HepG2 (cell line): ENCODE data around the gene FGF4. TPM values are rescaled to one million over a fixed set of nuclear protein-coding genes. Genes with fewer than 3 reads are reported as not detected.

Experiments used
- ATAC-seq: fragments of 200-7000 bp; cut with Tn5 transposase; 3 replicates; pipeline ENCODE4 v1.9.1; 2020; ENCODE audit warnings: mild to moderate bottlenecking, moderate library complexity
- BruUV-seq: library from RNA; stranded (reverse); fragments of 400-500 nt; replicated peaks from 2 replicates; lab custom pipeline; 2021; lab: Mats Ljungman, UMichigan
- CTCF ChIA-PET: fragments of 300-600 bp; formaldehyde crosslinking; extraction: SDS; loops from one replicate; lab custom pipeline; 2021; ENCODE audit warnings: low total read pairs, inconsistent platforms, low intra/inter-chr PET ratio; lab: Yijun Ruan, JAX
- POLR2A ChIA-PET: fragments of 350-600 bp; sonication (Branson Sonifier 250); formaldehyde crosslinking; loops from one replicate; lab custom pipeline; 2020; ENCODE audit warnings: antibody characterized with exemption, inconsistent platforms; lab: Yijun Ruan, JAX
- DNase-seq: peaks from one replicate; pipeline ENCODE4 v3.0.0-alpha.2; 2015; ENCODE audit warnings: low spot score
- FAIRE-seq: peaks from 3 replicates; lab custom pipeline; 2011; peaks lifted over from hg19 to GRCh38; lab: Jason Lieb, UNC
- H2AFZ ChIP-seq: one replicate; pipeline ENCODE4 v1.6.1; 2011; ENCODE audit warnings: low read length, inconsistent platforms
- H3K27ac ChIP-seq: fragments of 300-600 bp; 3 replicates; pipeline ENCODE4 v1.8.0; 2011; ENCODE audit warnings: mixed run types, mild to moderate bottlenecking, mixed read lengths, low read length, inconsistent platforms; ENCODE audit not compliant: insufficient read depth; ENCODE audit errors: extremely low read length
- H3K27me3 ChIP-seq, 2 experiments: fragments of 200-600 bp in 1 of 2; 2 replicates in 1 of 2; 3 replicates in 1 of 2; pipeline versions ENCODE4 v1.6.0 to v1.8.0; 2011; ENCODE audit warnings: low read length in 2 of 2, mild to moderate bottlenecking in 2 of 2, moderate library complexity in 2 of 2, inconsistent platforms in 1 of 2; ENCODE audit not compliant: insufficient read depth in 2 of 2, control insufficient read depth in 1 of 2
- H3K36me3 ChIP-seq, 2 experiments: fragments of 200-600 bp in 1 of 2; replicated peaks in 1 of 2; 2 replicates in 1 of 2; 3 replicates in 1 of 2; pipeline versions ENCODE4 v1.5.1 to v1.8.0; 2011; ENCODE audit warnings: low read length in 2 of 2, inconsistent platforms in 1 of 2; ENCODE audit not compliant: insufficient read depth in 2 of 2, control insufficient read depth in 1 of 2
- H3K4me1 ChIP-seq: 2 replicates; pipeline ENCODE4 v1.5.1; 2012; ENCODE audit warnings: low read length, inconsistent platforms; ENCODE audit not compliant: insufficient read depth
- H3K4me2 ChIP-seq: 2 replicates; pipeline ENCODE4 v1.6.0; 2011; ENCODE audit warnings: low read depth, low read length, inconsistent platforms
- H3K4me3 ChIP-seq, 3 experiments: fragments of 200-600 bp in 1 of 3; sonication (generic), shearing (Covaris generic) in 1 of 3; replicated peaks in 1 of 3; 2 replicates each; pipeline ENCODE4 v1.5.1; 2011 to 2016; ENCODE audit warnings: low read length in 3 of 3, inconsistent platforms in 2 of 3, low read depth in 2 of 3, mild to moderate bottlenecking in 2 of 3, control low read depth in 1 of 3, mixed read lengths in 1 of 3; ENCODE audit not compliant: insufficient read depth in 1 of 3
- H3K79me2 ChIP-seq: one replicate; pipeline ENCODE4 v1.6.1; 2011; ENCODE audit warnings: low read length, inconsistent platforms; ENCODE audit not compliant: insufficient read depth
- H3K9ac ChIP-seq: 2 replicates; pipeline ENCODE4 v1.6.0; 2011; ENCODE audit warnings: mild to moderate bottlenecking, low read depth, low read length, inconsistent platforms; ENCODE audit not compliant: insufficient read depth
- H3K9me3 ChIP-seq: 2 replicates; pipeline ENCODE4 v1.5.1; 2012; ENCODE audit warnings: mild to moderate bottlenecking, low read length
- H4K20me1 ChIP-seq: 2 replicates; pipeline ENCODE4 v1.6.0; 2011; ENCODE audit warnings: inconsistent platforms, mild to moderate bottlenecking, low read length, moderate library complexity; ENCODE audit not compliant: insufficient read depth
- POGK ChIP-seq: sonication (generic); formaldehyde crosslinking; conservative IDR thresholded peaks from 2 replicates; pipeline ENCODE4 v1.8.0; 2022; ENCODE audit warnings: mild to moderate bottlenecking, moderate library complexity, missing genetic modification reagents
- ZNF280B ChIP-seq: sonication (generic); formaldehyde crosslinking; IDR thresholded peaks from 2 replicates; pipeline ENCODE4 v1.5.0; 2020; ENCODE audit warnings: missing genetic modification reagents, mild to moderate bottlenecking, borderline replicate concordance
- WGBS: methylation state at CpG from one replicate; pipeline ENCODE4 v1.1.6; 2017; ENCODE audit warnings: low lambda C conversion rate; 5-methylcytosine and 5-hydroxymethylcytosine counted together
- in situ Hi-C: cut with HindIII; loops from 2 replicates; pipeline ENCODE4 v1.10.0; 2017; ENCODE audit warnings: low pct_unique_long_range_greater_than_20kb; ENCODE audit not compliant: extremely low pct_ligation_motif_present
- intact Hi-C: fragments of 100-400 bp; cut with micrococcal nuclease; formaldehyde crosslinking; loops from one replicate; pipeline ENCODE4 v1.10.0; 2022; ENCODE audit not compliant: unreplicated experiment
- polyA plus RNA-seq, 8 experiments: library from polyadenylated mRNA; depleted of rRNA in 3 of 8; stranded (reverse) in 7 of 8; unstranded in 1 of 8; fragments of >200 nt; fragmentation: Illumina TruSeq in 4 of 8; extraction: Trizol in 4 of 8; gene quantifications; 2 replicates each; pipeline versions ENCODE4 v1.2.1 to v1.2.3, GENCODE V29; 2011 to 2016; ENCODE audit warnings: low read depth in 4 of 8, missing spikeins in 1 of 8, mixed read lengths in 1 of 8; ENCODE audit not compliant: insufficient read depth in 1 of 8
- total RNA-seq, 5 experiments: library from RNA; depleted of rRNA; stranded (reverse); fragments of >200 nt; fragmentation: Illumina TruSeq; extraction: Trizol; gene quantifications; 2 replicates each; pipeline ENCODE4 v1.2.3, GENCODE V29; 2016; ENCODE audit warnings: low read depth in 1 of 5
- TF ChIP-seq, protein P1 (sequence below): sonication (generic); formaldehyde crosslinking; IDR thresholded peaks from 2 replicates; pipeline ENCODE4 v1.4.0; 2020; ENCODE audit warnings: missing genetic modification reagents

FGF4 gene
- total and polyA plus RNA-seq, 2 of the 13 experiments (the other 11 are each of a cell fraction or from before 2014, with no cell fraction given), result not detected

- in situ Hi-C loops, result no loop called here
- Histone ChIP-seq H3K4me3 (no peak overlapping the region), H3K27ac (no peak overlapping the region), H3K79me2 (no peaks in the 10 kb centered on the region), H4K20me1 (0 out of 2 replicates have a peak, but pooled peaks cover 3% of the 10 kb centered on the region), H2AFZ (no peak overlapping the region), H3K36me3 (no peaks in the 10 kb centered on the region), H3K9me3 (no peaks in the 10 kb centered on the region), H3K9ac (no peak overlapping the region), H3K27me3 (peaks cover 13 to 51% of the 10 kb centered on the region in 2 experiments; a peak in 4 of 5 replicates), H3K4me2 (no peak overlapping the region), H3K4me1 (no peaks in the 10 kb centered on the region)
- 4% methylated on average over 36 of the region's 107 CpGs for WGBS
- CTCF ChIA-PET, result no interaction called here
- FAIRE-seq (no peak), ATAC-seq (peak; percentile 22), DNase-seq (no peak)
- intact Hi-C loops, result no loop called here
- TF ChIP-seq ZNF280B (CRISPR knock-in tag) (no peak), POGK (CRISPR knock-in tag) (no peak)
- TF ChIP-seq, protein P1, sequence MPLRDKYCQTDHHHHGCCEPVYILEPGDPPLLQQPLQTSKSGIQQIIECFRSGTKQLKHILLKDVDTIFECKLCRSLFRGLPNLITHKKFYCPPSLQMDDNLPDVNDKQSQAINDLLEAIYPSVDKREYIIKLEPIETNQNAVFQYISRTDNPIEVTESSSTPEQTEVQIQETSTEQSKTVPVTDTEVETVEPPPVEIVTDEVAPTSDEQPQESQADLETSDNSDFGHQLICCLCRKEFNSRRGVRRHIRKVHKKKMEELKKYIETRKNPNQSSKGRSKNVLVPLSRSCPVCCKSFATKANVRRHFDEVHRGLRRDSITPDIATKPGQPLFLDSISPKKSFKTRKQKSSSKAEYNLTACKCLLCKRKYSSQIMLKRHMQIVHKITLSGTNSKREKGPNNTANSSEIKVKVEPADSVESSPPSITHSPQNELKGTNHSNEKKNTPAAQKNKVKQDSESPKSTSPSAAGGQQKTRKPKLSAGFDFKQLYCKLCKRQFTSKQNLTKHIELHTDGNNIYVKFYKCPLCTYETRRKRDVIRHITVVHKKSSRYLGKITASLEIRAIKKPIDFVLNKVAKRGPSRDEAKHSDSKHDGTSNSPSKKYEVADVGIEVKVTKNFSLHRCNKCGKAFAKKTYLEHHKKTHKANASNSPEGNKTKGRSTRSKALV (CRISPR knock-in tag), result 0 out of 2 replicates have a peak, but pooled peaks have one; percentile 22
- POLR2A ChIA-PET, result no interaction called here
- no TSS peak for BruUV-seq
These were observed 42.4 kb upstream of the FGF4 start for GRCh38 chr11:69817265-69818230.
